Ramos (cell line): Measurements from ENCODE around the gene HBG2.
"Not testable (repeated sequence)": the region's sequence is repeated elsewhere in the genome, so short reads cannot be mapped to it uniquely, and the experiment has no call there.

ENCODE experiments used
- in situ Hi-C: fragments of 300-500 bp; cut with MboI; formaldehyde crosslinking; loops from one replicate; pipeline ENCODE4 v1.14.3; 2022; ENCODE audit warnings: low sequenced_read_pairs; ENCODE audit not compliant: unreplicated experiment

The HBG2 gene

GRCh38 chr11:5283086-5283485 is 28.5 kb upstream of the HBG2 start:
- in situ Hi-C loops, result no loop called here

GRCh38 chr11:5282628-5283027 is 28.0 kb upstream of the HBG2 start:
- in situ Hi-C loops, result no loop called here

GRCh38 chr11:5281596-5281995 is 27.0 kb upstream of the HBG2 start:
- in situ Hi-C loops, result no loop called here

GRCh38 chr11:5280582-5281102 is 26.1 kb upstream of the HBG2 start:
- in situ Hi-C loops, result no loop called here

GRCh38 chr11:5279471-5280090 is 25.0 kb upstream of the HBG2 start:
- in situ Hi-C loops, result no loop called here

GRCh38 chr11:5277807-5278382 is 23.3 kb upstream of the HBG2 start:
- in situ Hi-C loops, result no loop called here

GRCh38 chr11:5276697-5277096 is 22.1 kb upstream of the HBG2 start:
- in situ Hi-C loops, result no loop called here

- in situ Hi-C loops, result no loop called here
Measured at GRCh38 chr11:5275369-5276110, 21.0 kb upstream of the HBG2 start.

- in situ Hi-C loops, result no loop called here
Measured at GRCh38 chr11:5274395-5274794, 19.8 kb upstream of the HBG2 start.

GRCh38 chr11:5272395-5273017 is 17.9 kb upstream of the HBG2 start:
- in situ Hi-C loops, result no loop called here

- in situ Hi-C loops, result no loop called here
Measured at GRCh38 chr11:5269715-5270147, 15.2 kb upstream of the HBG2 start, which contains the start of gene HBE1. Gene HBE1 (minus strand): TSS chr11:5269945. CDS start chr11:5269890, 55 bp downstream.

- in situ Hi-C loops, result no loop called here
Measured at GRCh38 chr11:5267033-5267563, 12.5 kb upstream of the HBG2 start.

- in situ Hi-C loops, result no loop called here
Measured at GRCh38 chr11:5266609-5267008, 12.0 kb upstream of the HBG2 start.

- in situ Hi-C loops, result no loop called here
Measured at GRCh38 chr11:5265832-5266231, 11.3 kb upstream of the HBG2 start.

GRCh38 chr11:5258543-5259262 is 4.1 kb upstream of the HBG2 start:
- in situ Hi-C loops, result no loop called here

GRCh38 chr11:5257296-5257695 is 2.7 kb upstream of the HBG2 start:
- in situ Hi-C loops, result no loop called here

GRCh38 chr11:5254023-5254422 is 558 bp downstream of the HBG2 start:
- in situ Hi-C loops, result not testable (repeated sequence)

- in situ Hi-C loops, result not testable (repeated sequence)
Measured at GRCh38 chr11:5253440-5253839, 1.1 kb downstream of the HBG2 start.

GRCh38 chr11:5252919-5253265 is 1.7 kb downstream of the HBG2 start:
- in situ Hi-C loops, result no loop called here
